Measurements from ENCODE around the gene DNAJC28.

DNA sequence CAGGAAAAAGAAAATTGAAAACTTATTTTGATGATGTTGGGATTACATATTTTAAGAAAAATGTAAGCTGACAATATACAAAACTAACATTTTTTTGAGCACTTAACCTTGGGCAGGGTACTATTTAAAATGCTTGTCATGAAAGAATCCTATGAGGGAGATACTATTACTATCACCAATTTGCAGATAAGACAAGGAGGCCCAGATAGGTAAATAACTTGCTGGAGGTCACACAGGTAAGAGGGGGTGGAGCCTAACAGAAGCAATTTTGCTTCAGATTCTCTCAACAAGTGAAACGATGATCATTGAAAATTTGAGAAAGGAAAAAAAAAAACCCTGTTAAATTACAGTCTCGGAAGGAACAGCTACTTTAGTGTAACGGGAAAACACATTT is 49.2 kb upstream of the DNAJC28 start:
- TF ChIP-seq, protein P1, sequence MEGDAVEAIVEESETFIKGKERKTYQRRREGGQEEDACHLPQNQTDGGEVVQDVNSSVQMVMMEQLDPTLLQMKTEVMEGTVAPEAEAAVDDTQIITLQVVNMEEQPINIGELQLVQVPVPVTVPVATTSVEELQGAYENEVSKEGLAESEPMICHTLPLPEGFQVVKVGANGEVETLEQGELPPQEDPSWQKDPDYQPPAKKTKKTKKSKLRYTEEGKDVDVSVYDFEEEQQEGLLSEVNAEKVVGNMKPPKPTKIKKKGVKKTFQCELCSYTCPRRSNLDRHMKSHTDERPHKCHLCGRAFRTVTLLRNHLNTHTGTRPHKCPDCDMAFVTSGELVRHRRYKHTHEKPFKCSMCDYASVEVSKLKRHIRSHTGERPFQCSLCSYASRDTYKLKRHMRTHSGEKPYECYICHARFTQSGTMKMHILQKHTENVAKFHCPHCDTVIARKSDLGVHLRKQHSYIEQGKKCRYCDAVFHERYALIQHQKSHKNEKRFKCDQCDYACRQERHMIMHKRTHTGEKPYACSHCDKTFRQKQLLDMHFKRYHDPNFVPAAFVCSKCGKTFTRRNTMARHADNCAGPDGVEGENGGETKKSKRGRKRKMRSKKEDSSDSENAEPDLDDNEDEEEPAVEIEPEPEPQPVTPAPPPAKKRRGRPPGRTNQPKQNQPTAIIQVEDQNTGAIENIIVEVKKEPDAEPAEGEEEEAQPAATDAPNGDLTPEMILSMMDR (IDR thresholded peaks at IDR 0.05): no peak
- TF ChIP-seq POLR2A (IDR thresholded peaks at IDR 0.05): no peak

All from esophagus squamous epithelium (tissue), 4 donors.